H1 (cell line): ENCODE measurements around the gene REXO5. TPM values are rescaled to one million over a fixed set of nuclear protein-coding genes. Genes with fewer than 3 reads are reported as not detected.

ENCODE experiments used
- CTCF ChIA-PET: fragments of 300-600 bp; sonication (Branson Sonifier 250); formaldehyde crosslinking; loops from one replicate; lab custom pipeline; 2021; ENCODE audit not compliant: partially characterized antibody; lab: Charles Lee
- POLR2A ChIA-PET: fragments of 300-600 bp; sonication (Branson Sonifier 250); formaldehyde crosslinking; loops from one replicate; lab custom pipeline; 2021; ENCODE audit warnings: inconsistent platforms; ENCODE audit not compliant: partially characterized antibody; lab: Charles Lee
- DNase-seq, 2 experiments: peaks; one replicate each; pipeline versions ENCODE4 v3.0.0 to v3.0.0-alpha.2; 2010 to 2022; ENCODE audit warnings: low spot score in 2 of 2, low read depth in 1 of 2, mixed read lengths in 1 of 2
- FAIRE-seq: peaks from 2 replicates; lab custom pipeline; 2011; peaks lifted over from hg19 to GRCh38; lab: Jason Lieb, UNC
- H2AFZ ChIP-seq: 2 replicates; pipeline ENCODE4 v1.8.1; 2012; ENCODE audit warnings: low read length, inconsistent platforms
- H2AK5ac ChIP-seq: 2 replicates; pipeline ENCODE4 v1.6.1; 2013; ENCODE audit warnings: low read depth, low read length
- H2BK120ac ChIP-seq: replicated peaks from 2 replicates; pipeline ENCODE3; 2013; ENCODE audit warnings: low read depth, low read length, inconsistent platforms
- H2BK12ac ChIP-seq: 2 replicates; pipeline ENCODE4 v1.6.1; 2013; ENCODE audit warnings: low read depth, low read length
- H2BK15ac ChIP-seq: 2 replicates; pipeline ENCODE4 v1.6.1; 2013; ENCODE audit warnings: low read length
- H2BK20ac ChIP-seq: 2 replicates; pipeline ENCODE4 v1.6.1; 2013; ENCODE audit warnings: low read length
- H2BK5ac ChIP-seq: 2 replicates; pipeline ENCODE4 v1.6.1; 2013; ENCODE audit warnings: low read depth, low read length
- H3K14ac ChIP-seq: 2 replicates; pipeline ENCODE4 v1.6.1; 2013; ENCODE audit warnings: inconsistent platforms; ENCODE audit not compliant: insufficient read length
- H3K18ac ChIP-seq: 2 replicates; pipeline ENCODE4 v1.6.1; 2013; ENCODE audit warnings: low read length; ENCODE audit errors: extremely low read depth
- H3K23ac ChIP-seq: 2 replicates; pipeline ENCODE4 v1.6.1; 2013; ENCODE audit warnings: inconsistent platforms; ENCODE audit not compliant: insufficient read length
- H3K23me2 ChIP-seq: 2 replicates; pipeline ENCODE4 v1.6.1; 2013; ENCODE audit warnings: low read depth, low read length
- H3K27ac ChIP-seq: 2 replicates; pipeline ENCODE4 v1.6.1; 2011; ENCODE audit warnings: low read depth, low read length, inconsistent platforms
- H3K27me3 ChIP-seq, 4 experiments: replicated peaks in 1 of 4; 1 replicate in 1 of 4; 2 replicates in 3 of 4; pipeline versions ENCODE4 v1.6.1 to v1.8.1; 2011 to 2013; ENCODE audit warnings: low read length in 3 of 4, mild to moderate bottlenecking in 3 of 4, inconsistent platforms in 2 of 4, mixed read lengths in 2 of 4, moderate library complexity in 1 of 4; ENCODE audit not compliant: control insufficient read depth in 3 of 4, insufficient read depth in 3 of 4; ENCODE audit errors: extremely low read depth in 1 of 4
- H3K36me3 ChIP-seq, 4 experiments: 2 replicates each; pipeline versions ENCODE4 v1.6.1 to v1.8.1; 2011 to 2013; ENCODE audit warnings: mild to moderate bottlenecking in 4 of 4, low read length in 3 of 4, moderate library complexity in 2 of 4, control low read depth in 1 of 4, inconsistent platforms in 1 of 4; ENCODE audit not compliant: insufficient read depth in 4 of 4, control insufficient read depth in 2 of 4
- H3K4ac ChIP-seq: replicated peaks from 2 replicates; pipeline ENCODE3; 2013; ENCODE audit warnings: low read length, low read depth, mixed read lengths, inconsistent platforms; ENCODE audit not compliant: insufficient read length
- H3K4me1 ChIP-seq, 4 experiments: replicated peaks in 1 of 4; 1 replicate in 1 of 4; 2 replicates in 3 of 4; pipeline versions ENCODE4 v1.6.1 to v1.8.1; 2011 to 2013; ENCODE audit warnings: low read length in 3 of 4, inconsistent platforms in 2 of 4, mixed read lengths in 1 of 4; ENCODE audit not compliant: insufficient read depth in 4 of 4, control insufficient read depth in 3 of 4
- H3K4me2 ChIP-seq, 2 experiments: 2 replicates each; pipeline versions ENCODE4 v1.6.1 to v1.8.1; 2011 to 2013; ENCODE audit warnings: low read depth in 2 of 2, low read length in 2 of 2, control low read depth in 1 of 2, inconsistent platforms in 1 of 2, mild to moderate bottlenecking in 1 of 2; ENCODE audit not compliant: insufficient read depth in 1 of 2
- H3K4me3 ChIP-seq, 4 experiments: fragments of 200-600, 300-600 bp in 1 of 4; sonication (generic), shearing (Covaris generic), sonication (Bioruptor Twin) in 1 of 4; 2 replicates each; pipeline versions ENCODE4 v1.5.1 to v1.8.1; 2011 to 2016; ENCODE audit warnings: low read length in 4 of 4, low read depth in 3 of 4, control low read depth in 2 of 4, inconsistent platforms in 2 of 4, mild to moderate bottlenecking in 2 of 4, mixed read lengths in 1 of 4, moderate library complexity in 1 of 4; ENCODE audit not compliant: insufficient read depth in 2 of 4; ENCODE audit errors: extremely low read depth in 1 of 4
- H3K56ac ChIP-seq: replicated peaks from 2 replicates; pipeline ENCODE3; 2013; ENCODE audit warnings: low read depth, mild to moderate bottlenecking, mixed read lengths, low read length, inconsistent platforms; ENCODE audit not compliant: insufficient read length
- H3K79me1 ChIP-seq: 2 replicates; pipeline ENCODE4 v1.6.1; 2013; ENCODE audit warnings: low read depth, low read length, control low read depth
- H3K79me2 ChIP-seq, 2 experiments: 2 replicates each; pipeline versions ENCODE4 v1.6.1 to v1.8.1; 2012 to 2013; ENCODE audit warnings: low read length in 2 of 2, mild to moderate bottlenecking in 2 of 2, inconsistent platforms in 1 of 2; ENCODE audit not compliant: insufficient read depth in 2 of 2, control insufficient read depth in 1 of 2
- H3K9ac ChIP-seq, 4 experiments: replicated peaks in 1 of 4; 1 replicate in 1 of 4; 2 replicates in 3 of 4; pipeline versions ENCODE4 v1.6.1 to v1.8.1; 2011 to 2013; ENCODE audit warnings: low read depth in 3 of 4, low read length in 3 of 4, control low read depth in 2 of 4, mild to moderate bottlenecking in 2 of 4, moderate library complexity in 2 of 4, inconsistent platforms in 1 of 4; ENCODE audit errors: extremely low read depth in 1 of 4
- H3K9me3 ChIP-seq, 2 experiments: 2 replicates each; pipeline versions ENCODE4 v1.6.1 to v1.8.1; 2012 to 2013; ENCODE audit warnings: mild to moderate bottlenecking in 2 of 2, moderate library complexity in 2 of 2, control low read depth in 1 of 2, inconsistent platforms in 1 of 2, low read depth in 1 of 2, low read length in 1 of 2, mixed read lengths in 1 of 2; ENCODE audit not compliant: insufficient read depth in 2 of 2
- H4K20me1 ChIP-seq, 2 experiments: replicated peaks in 1 of 2; 2 replicates each; pipeline versions ENCODE3 to v1.8.1; 2011 to 2013; ENCODE audit warnings: inconsistent platforms in 2 of 2, low read length in 2 of 2, mild to moderate bottlenecking in 1 of 2; ENCODE audit not compliant: insufficient read depth in 2 of 2, control insufficient read depth in 1 of 2
- H4K5ac ChIP-seq: 2 replicates; pipeline ENCODE4 v1.6.1; 2013; ENCODE audit warnings: low read length, low read depth, mixed read lengths, inconsistent platforms; ENCODE audit not compliant: insufficient read length
- H4K8ac ChIP-seq: 2 replicates; pipeline ENCODE4 v1.8.0; 2013; ENCODE audit warnings: mild to moderate bottlenecking, moderate library complexity, low read length, inconsistent platforms; ENCODE audit not compliant: insufficient read depth; ENCODE audit errors: extremely low read depth
- H4K91ac ChIP-seq: replicated peaks from 2 replicates; pipeline ENCODE3; 2013; ENCODE audit warnings: low read length, mixed read lengths, inconsistent platforms; ENCODE audit not compliant: insufficient read length
- HDAC2 ChIP-seq, 2 experiments: fragments of 300-600 bp in 1 of 2; sonication (generic) in 1 of 2; IDR thresholded peaks; 2 replicates each; pipeline ENCODE4 v1.6.1; 2011 to 2012; ENCODE audit warnings: low read depth in 2 of 2, low read length in 2 of 2, mild to moderate bottlenecking in 2 of 2, moderate library complexity in 2 of 2, borderline replicate concordance in 1 of 2, inconsistent platforms in 1 of 2
- SAP30 ChIP-seq: fragments of 300-600 bp; sonication (generic); IDR thresholded peaks from 2 replicates; pipeline ENCODE4 v1.7.1; 2012; ENCODE audit warnings: low read length, moderate library complexity, mild to moderate bottlenecking, inconsistent platforms; ENCODE audit not compliant: insufficient read depth, insufficient replicate concordance
- TEAD4 ChIP-seq: IDR thresholded peaks from 2 replicates; pipeline ENCODE4 v1.6.1; 2012; ENCODE audit warnings: low read depth, low read length, inconsistent platforms, mixed read lengths
- WGBS, 2 experiments: shearing (Covaris generic) in 1 of 2; methylation state at CpG; one replicate each; pipeline versions ENCODE4 v1.1.6 to v1.1.7; 2013 to 2015; ENCODE audit warnings: low lambda C conversion rate in 2 of 2, mixed read lengths in 2 of 2, inconsistent platforms in 1 of 2, low coverage in 1 of 2, missing lambda C conversion rate in 1 of 2; ENCODE audit not compliant: insufficient replicate concordance in 2 of 2, insufficient coverage in 1 of 2, insufficient read length in 1 of 2; ENCODE audit errors: extremely low coverage in 1 of 2, missing lambda C conversion rate in 1 of 2; 5-methylcytosine and 5-hydroxymethylcytosine counted together
- polyA plus RNA-seq, 7 experiments: library from polyadenylated mRNA; depleted of rRNA in 3 of 7; stranded (reverse) in 5 of 7; unstranded in 2 of 7; fragments of >200 nt in 5 of 7; fragments of 200-250 nt in 2 of 7; gene quantifications; 1 replicate in 5 of 7; 2 replicates in 1 of 7; 4 replicates in 1 of 7; pipeline versions ENCODE4 v1.2.1 to v1.2.3, GENCODE V29; 2011 to 2013; ENCODE audit warnings: missing spikeins in 2 of 7, mixed read lengths in 2 of 7
- total RNA-seq: library from RNA; stranded (reverse); fragmentation: NEBNext Ultra II Directional; extraction: Animal tissue kit (Norgen Biotek cat#: 25700); gene quantifications from 2 replicates; pipeline ENCODE4 v1.2.1, GENCODE V29; 2021

Gene REXO5
- total and polyA plus RNA-seq, 2 of the 8 experiments (the other 6 are each of a cell fraction or from before 2014, with no cell fraction given), result 2.4 to 8.9 TPM

DNA sequence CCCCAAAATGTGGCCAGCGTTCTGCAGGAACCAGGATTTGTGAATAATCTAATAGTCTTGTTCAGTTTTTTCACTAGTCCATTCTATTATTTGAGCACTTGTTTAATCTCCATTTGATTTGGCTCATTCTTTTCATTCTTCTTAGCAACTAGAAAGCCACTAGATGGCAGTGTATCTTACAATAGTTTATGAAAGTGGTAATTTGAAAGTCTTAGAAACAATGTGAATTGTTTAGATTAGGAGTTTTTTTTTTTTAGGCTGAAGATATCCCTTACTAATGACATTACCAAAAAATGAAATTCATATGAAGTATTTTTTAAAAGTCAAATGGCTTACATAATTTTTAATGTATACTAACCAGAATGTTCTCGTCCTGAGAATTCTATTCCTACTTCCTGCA is 6.7 kb upstream of the REXO5 start:
- Histone ChIP-seq H4K8ac (no peak overlapping the region), H3K18ac (no peak overlapping the region), H2AK5ac (no peak overlapping the region), H3K79me2 (no peaks in the 10 kb centered on the region), H3K56ac (no peak overlapping the region), H3K9ac (no peak overlapping the region), H3K36me3 (peaks cover 0 to 12% (median 0%) of the 10 kb centered on the region in 4 experiments; a peak in 4 of 8 replicates), H3K9me3 (no peaks in the 10 kb centered on the region), H3K4me2 (no peak overlapping the region), H3K27me3 (no peaks in the 10 kb centered on the region), H4K20me1 (no peaks in the 10 kb centered on the region), H3K4me3 (no peak overlapping the region), H3K23ac (no peak overlapping the region), H3K27ac (no peak overlapping the region), H2BK120ac (no peak overlapping the region), H3K23me2 (no peaks in the 10 kb centered on the region), H2BK12ac (no peak overlapping the region), H2BK15ac (no peak overlapping the region), H4K5ac (no peak overlapping the region), H2BK5ac (no peak overlapping the region), H3K14ac (no peak overlapping the region), H3K4ac (no peak overlapping the region), H2AFZ (no peak overlapping the region), H3K79me1 (no peaks in the 10 kb centered on the region), H3K4me1 (no peaks in the 10 kb centered on the region), H4K91ac (no peak overlapping the region), H2BK20ac (no peak overlapping the region)
- POLR2A ChIA-PET, result no interaction called here
- CTCF ChIA-PET, result no interaction called here
- DNase-seq (no peak), FAIRE-seq (no peak)
- no peak for TF ChIP-seq SAP30
- no peak for TF ChIP-seq TEAD4
- TF ChIP-seq HDAC2 (IDR thresholded peaks at IDR 0.05; ENCODE audit: borderline replicate concordance in 1 of 2, low read depth in 2 of 2, low read length in 2 of 2), result no peak
- 92% methylated on average over 2 of the region's 2 CpGs; no CpG with 5 or more reads in 1 of the 2 experiments for WGBS, 2 experiments
